ENCODE data around the gene ADAMTSL1. TPM values are rescaled to one million over a fixed set of nuclear protein-coding genes. Genes with fewer than 3 reads are reported as not detected.
A peak's percentile ranks its signal among the peaks of the same experiment; 100 is the strongest.

Gene ADAMTSL1
- total and polyA plus RNA-seq, 2 donors, result 3.2 to 42.3 TPM

DNA sequence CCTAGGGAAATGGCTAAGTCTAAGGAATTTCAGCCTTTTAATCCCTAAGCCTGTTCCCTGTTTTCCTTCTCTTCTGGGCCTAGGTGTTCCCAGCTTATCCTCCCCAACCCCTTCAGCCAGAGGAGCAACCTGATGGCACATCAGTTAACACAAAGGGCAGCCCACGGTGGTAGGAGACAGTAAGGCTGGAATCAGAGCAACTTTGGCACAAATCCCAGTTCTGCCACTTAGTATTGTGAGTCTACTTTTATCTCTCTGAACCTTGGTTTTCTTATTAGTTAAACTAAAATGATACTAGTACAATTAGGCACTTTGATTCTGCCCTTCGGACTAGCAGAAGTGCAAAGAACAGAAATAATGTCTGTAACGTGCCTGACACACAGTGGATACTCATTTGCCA, 312.2 kb downstream of the ADAMTSL1 start:
- no peak for DNase-seq (ENCODE audit: extremely low spot score)
- 53% methylated on average over 3 of the region's 3 CpGs for WGBS
- peak overlapping the region; percentile 45 for H3K27ac ChIP-seq (ENCODE audit: low read depth)
- H3K4me1 ChIP-seq (ENCODE audit: insufficient read depth), result no peaks in the 10 kb centered on the region
- no peak overlapping the region for H3K4me3 ChIP-seq (ENCODE audit: low read depth, low read length)
- H3K36me3 ChIP-seq (ENCODE audit: insufficient read depth), result no peaks in the 10 kb centered on the region

DNA sequence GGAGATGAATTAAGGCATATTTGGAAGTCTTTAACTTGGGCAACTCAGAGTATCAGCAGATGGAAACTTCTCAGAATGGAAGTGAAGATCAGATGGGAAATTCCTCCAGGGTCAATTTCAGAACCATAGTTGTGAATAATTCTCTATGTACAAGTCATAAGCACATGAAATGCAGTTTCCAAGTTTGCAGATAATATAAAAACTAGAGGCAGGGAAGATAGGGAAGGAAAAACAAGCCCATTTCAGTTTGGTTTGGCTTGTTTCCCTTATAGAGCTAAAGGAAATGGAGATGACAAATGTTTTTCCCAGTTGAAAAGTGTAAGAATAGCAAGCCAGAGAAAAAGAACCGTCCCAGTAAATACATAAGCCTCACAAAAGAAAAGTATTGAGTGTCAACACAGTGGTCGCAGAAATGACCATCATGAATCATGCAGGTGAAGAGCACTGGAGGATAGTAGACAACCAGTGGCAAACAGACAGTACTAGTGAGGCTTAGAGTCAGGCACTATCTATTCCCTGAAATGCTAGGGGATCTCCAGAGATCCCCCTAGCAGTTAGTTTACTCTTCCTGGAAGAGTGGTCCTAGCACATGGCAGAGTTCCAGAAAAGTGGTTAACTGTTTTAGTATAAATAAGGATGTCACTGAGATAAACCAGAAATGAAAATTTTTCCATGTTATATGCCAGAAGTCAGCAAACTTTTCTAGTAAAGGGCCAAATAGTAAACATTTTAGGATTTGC, 313.1 kb downstream of the ADAMTSL1 start:
- no peaks in the 10 kb centered on the region for H3K4me1 ChIP-seq (ENCODE audit: insufficient read depth)
- no peaks in the 10 kb centered on the region for H3K36me3 ChIP-seq (ENCODE audit: insufficient read depth)
- 15% methylated on average over 2 of the region's 2 CpGs for WGBS
- peak; percentile 52 for DNase-seq (ENCODE audit: extremely low spot score)
- H3K4me3 ChIP-seq (ENCODE audit: low read depth, low read length), result no peak overlapping the region
- no peak overlapping the region for H3K27ac ChIP-seq (ENCODE audit: low read depth)

GRCh38 chr9:18788256-18788655, 314.3 kb downstream of the ADAMTSL1 start:
- Histone ChIP-seq H3K4me1 (ENCODE audit: insufficient read depth) (no peaks in the 10 kb centered on the region), H3K27ac (ENCODE audit: low read depth) (no peak overlapping the region), H3K4me3 (ENCODE audit: low read depth, low read length) (no peak overlapping the region), H3K36me3 (ENCODE audit: insufficient read depth) (no peaks in the 10 kb centered on the region)
- WGBS, result 79% methylated on average over 10 of the region's 10 CpGs
- DNase-seq (ENCODE audit: extremely low spot score), result no peak

DNA sequence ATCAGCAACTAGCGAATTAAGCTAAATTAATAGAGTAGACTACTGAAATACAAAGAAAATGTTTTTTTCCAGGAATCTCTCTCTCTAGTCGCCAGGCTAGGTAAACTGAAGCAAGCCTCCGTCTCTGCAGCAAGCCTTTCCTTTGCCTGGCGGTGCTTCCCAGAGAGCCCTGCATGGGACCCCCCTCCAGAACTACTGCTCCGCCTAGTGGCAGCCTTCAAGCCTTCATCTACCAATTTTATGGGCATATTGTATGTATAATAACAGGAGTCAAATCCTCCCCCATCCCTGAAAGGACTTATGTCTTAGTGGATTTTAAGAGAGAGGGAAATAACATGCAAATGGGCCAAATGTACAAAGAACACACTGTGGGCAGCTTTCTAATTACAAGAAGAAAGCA, 317.1 kb downstream of the ADAMTSL1 start:
- Histone ChIP-seq H3K4me1 (ENCODE audit: insufficient read depth) (no peaks in the 10 kb centered on the region), H3K4me3 (ENCODE audit: low read depth, low read length) (no peak overlapping the region), H3K27ac (ENCODE audit: low read depth) (no peak overlapping the region), H3K36me3 (ENCODE audit: insufficient read depth) (no peaks in the 10 kb centered on the region)
- WGBS, result 91% methylated on average over 5 of the region's 5 CpGs
- no peak for DNase-seq (ENCODE audit: extremely low spot score)

GRCh38 chr9:18793122-18793521, 319.2 kb downstream of the ADAMTSL1 start:
- no peak for DNase-seq (ENCODE audit: extremely low spot score)
- H3K36me3 ChIP-seq (ENCODE audit: insufficient read depth), result no peaks in the 10 kb centered on the region
- H3K27ac ChIP-seq (ENCODE audit: low read depth), result no peak overlapping the region
- 68% methylated on average over 2 of the region's 2 CpGs for WGBS
- no peaks in the 10 kb centered on the region for H3K4me1 ChIP-seq (ENCODE audit: insufficient read depth)
- H3K4me3 ChIP-seq (ENCODE audit: low read depth, low read length), result no peak overlapping the region

DNA sequence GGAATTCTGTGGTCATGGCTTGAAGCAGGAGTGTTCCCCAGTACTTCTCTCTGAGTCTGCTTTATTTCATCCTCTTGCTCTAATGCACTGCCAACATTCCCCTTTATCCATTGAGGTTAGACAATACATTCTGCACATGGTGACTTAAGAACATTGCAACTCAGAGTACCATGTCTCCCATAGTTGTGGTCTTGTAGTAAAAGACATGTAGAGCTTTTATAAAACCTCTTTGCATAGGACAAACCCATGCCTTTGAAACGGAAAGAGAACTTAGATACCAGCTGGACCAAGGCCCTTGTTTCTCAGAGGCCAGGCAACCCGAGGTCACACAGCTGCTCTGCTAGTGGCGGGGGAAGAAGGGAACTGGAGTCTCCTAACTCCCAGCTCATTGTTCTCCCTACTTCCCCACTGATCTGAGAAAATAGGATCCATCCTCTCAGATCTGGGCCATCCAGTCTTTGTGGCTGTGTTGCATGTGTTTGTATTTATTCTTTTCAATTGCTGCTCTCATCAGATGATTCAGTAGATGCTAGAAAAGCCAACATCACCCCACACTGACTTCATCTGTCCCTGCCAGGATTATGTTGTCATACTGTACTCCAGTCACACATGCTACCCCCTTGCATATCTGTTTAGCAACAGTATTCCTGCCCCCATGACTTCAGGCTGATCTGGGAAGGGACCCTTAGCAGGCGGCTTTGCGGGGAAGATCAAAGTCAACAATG, 322.2 kb downstream of the ADAMTSL1 start:
- Histone ChIP-seq H3K36me3 (ENCODE audit: insufficient read depth) (no peaks in the 10 kb centered on the region), H3K4me1 (ENCODE audit: insufficient read depth) (no peaks in the 10 kb centered on the region), H3K27ac (ENCODE audit: low read depth) (no peak overlapping the region), H3K4me3 (ENCODE audit: low read depth, low read length) (no peak overlapping the region)
- 84% methylated on average over 5 of the region's 5 CpGs for WGBS
- no peak for DNase-seq (ENCODE audit: extremely low spot score)

DNA sequence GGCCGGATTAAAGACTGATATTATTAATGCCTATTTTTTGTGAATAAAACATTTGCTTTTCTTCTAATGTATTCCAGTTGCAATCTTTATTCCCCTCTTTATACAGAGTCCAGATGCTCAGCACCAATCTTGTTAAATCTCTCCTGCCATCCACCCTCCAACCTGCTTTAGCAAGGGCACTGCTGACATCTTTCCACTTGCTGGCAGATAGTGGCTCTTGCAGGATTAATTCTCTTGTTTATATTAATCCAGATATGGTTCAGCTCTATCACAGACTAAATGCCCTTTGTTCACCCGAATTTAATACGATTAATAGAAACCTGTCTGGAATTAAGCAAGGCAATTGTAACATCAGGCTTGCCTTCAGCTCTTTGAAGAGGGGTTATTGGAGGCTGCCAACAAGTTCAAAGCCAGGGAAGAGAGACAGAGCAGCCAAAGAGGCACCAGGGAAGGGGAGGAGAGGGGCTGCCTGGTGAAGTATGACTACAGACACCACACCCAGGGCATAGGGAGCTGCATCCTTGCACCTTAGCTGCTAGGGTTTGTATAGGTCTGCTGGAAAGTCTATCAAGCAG, 322.8 kb downstream of the ADAMTSL1 start:
- DNase-seq (ENCODE audit: extremely low spot score), result no peak
- H3K36me3 ChIP-seq (ENCODE audit: insufficient read depth), result no peaks in the 10 kb centered on the region
- H3K4me1 ChIP-seq (ENCODE audit: insufficient read depth), result no peaks in the 10 kb centered on the region
- H3K27ac ChIP-seq (ENCODE audit: low read depth), result no peak overlapping the region
- H3K4me3 ChIP-seq (ENCODE audit: low read depth, low read length), result no peak overlapping the region
- 77% methylated on average over 3 of the region's 3 CpGs for WGBS

DNA sequence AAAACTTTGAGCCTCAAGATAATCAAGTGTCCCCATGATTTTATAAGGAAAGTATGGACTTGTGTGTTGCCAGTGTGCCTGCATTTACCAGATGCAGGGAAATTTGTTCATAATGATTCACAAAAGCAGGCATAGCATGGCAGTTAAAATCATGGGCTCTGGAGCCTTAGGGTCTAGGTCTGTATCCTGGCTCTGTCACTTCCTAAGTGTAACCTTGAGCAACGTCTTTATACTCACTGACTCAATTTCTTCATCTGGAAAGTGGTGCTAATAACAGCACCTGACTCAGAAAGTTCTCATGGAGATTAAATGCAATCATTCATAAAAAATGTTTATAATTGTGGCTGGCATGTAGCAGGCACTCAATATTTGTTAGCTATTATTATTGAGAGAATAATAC, 324.2 kb downstream of the ADAMTSL1 start:
- DNase-seq (ENCODE audit: extremely low spot score), result no peak
- H3K4me3 ChIP-seq (ENCODE audit: low read depth, low read length), result no peak overlapping the region
- no peaks in the 10 kb centered on the region for H3K4me1 ChIP-seq (ENCODE audit: insufficient read depth)
- WGBS, result 73% methylated on average over 1 of the region's 1 CpG
- H3K36me3 ChIP-seq (ENCODE audit: insufficient read depth), result no peaks in the 10 kb centered on the region
- H3K27ac ChIP-seq (ENCODE audit: low read depth), result no peak overlapping the region

GRCh38 chr9:18798508-18799290, 324.7 kb downstream of the ADAMTSL1 start:
- H3K27ac ChIP-seq (ENCODE audit: low read depth), result no peak overlapping the region
- H3K4me1 ChIP-seq (ENCODE audit: insufficient read depth), result no peaks in the 10 kb centered on the region
- no peaks in the 10 kb centered on the region for H3K36me3 ChIP-seq (ENCODE audit: insufficient read depth)
- H3K4me3 ChIP-seq (ENCODE audit: low read depth, low read length), result no peak overlapping the region
- DNase-seq (ENCODE audit: extremely low spot score), result no peak
- WGBS, result 89% methylated on average over 5 of the region's 5 CpGs

GRCh38 chr9:18799428-18799827, 325.5 kb downstream of the ADAMTSL1 start:
- WGBS, result 75% methylated on average over 2 of the region's 2 CpGs
- no peak for DNase-seq (ENCODE audit: extremely low spot score)
- Histone ChIP-seq H3K36me3 (ENCODE audit: insufficient read depth) (no peaks in the 10 kb centered on the region), H3K4me1 (ENCODE audit: insufficient read depth) (no peaks in the 10 kb centered on the region), H3K4me3 (ENCODE audit: low read depth, low read length) (no peak overlapping the region), H3K27ac (ENCODE audit: low read depth) (no peak overlapping the region)

GRCh38 chr9:18800579-18800978, 326.6 kb downstream of the ADAMTSL1 start:
- Histone ChIP-seq H3K4me1 (ENCODE audit: insufficient read depth) (no peaks in the 10 kb centered on the region), H3K27ac (ENCODE audit: low read depth) (no peak overlapping the region), H3K4me3 (ENCODE audit: low read depth, low read length) (no peak overlapping the region), H3K36me3 (ENCODE audit: insufficient read depth) (no peaks in the 10 kb centered on the region)
- no peak for DNase-seq (ENCODE audit: extremely low spot score)
- WGBS, result 95% methylated on average over 4 of the region's 4 CpGs

DNA sequence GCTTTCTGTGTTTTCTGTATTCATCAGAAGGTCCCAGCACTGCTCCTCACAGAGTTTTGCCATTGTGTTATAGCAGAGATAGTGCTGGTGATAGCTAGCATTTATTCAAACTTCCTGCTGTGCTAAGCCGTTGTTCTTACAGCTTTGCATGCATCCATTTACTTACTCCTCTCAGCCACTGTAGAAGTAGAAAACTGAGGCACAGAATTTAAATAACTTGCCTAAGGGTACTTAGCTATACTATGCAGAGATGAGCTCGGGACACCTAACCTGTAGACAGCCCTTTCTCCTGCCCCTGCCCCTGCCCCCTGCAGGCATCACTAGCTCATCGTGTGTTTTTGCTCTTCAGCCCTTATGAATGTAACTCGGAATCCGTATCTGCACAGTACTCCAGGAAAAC, 331.4 kb downstream of the ADAMTSL1 start:
- Histone ChIP-seq H3K27ac (ENCODE audit: low read depth) (no peak overlapping the region), H3K4me3 (ENCODE audit: low read depth, low read length) (no peak overlapping the region), H3K4me1 (ENCODE audit: insufficient read depth) (no peaks in the 10 kb centered on the region), H3K36me3 (ENCODE audit: insufficient read depth) (no peaks in the 10 kb centered on the region)
- WGBS, result 91% methylated on average over 5 of the region's 5 CpGs
- no peak for DNase-seq (ENCODE audit: extremely low spot score)

DNA sequence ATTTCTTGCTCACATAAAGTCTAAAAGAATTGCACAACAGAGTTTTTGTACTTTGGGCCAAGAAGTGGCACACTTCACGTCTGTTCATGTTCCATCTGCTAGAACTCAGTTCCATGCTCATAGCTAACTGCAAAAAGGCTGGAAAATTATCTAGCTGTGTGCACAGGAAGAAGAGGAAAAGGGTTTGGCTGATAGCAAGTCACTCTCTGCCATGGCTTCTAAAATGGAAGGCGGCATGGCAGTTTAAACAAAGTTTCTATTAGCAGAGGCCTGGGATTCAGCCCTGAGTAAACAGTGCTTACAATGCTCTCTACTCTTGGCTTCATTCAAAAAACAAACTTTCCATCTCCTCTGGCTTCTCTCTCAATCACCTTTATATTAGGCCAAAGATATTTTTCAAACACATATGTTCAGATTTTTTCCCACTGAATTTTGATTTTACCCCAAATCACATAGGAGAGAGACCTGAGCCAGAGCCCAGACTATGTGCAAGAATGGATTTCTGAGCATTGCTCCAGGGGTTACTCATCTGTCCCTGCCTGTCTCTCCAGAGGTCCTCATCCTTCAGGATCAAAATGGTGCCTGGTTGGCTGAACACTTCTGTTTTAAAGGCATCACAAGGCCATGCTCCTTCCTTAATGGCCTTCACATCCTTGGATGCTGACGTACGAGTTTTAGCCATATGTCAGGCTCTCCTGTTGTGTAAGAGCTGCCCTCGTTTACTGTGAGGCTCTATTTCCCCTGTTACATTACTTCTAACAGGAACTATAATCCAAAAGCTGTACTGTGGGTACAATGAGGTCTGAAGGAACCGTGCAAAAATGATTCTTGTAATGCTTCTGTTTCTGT, 332.5 kb downstream of the ADAMTSL1 start:
- no peak overlapping the region for H3K4me3 ChIP-seq (ENCODE audit: low read depth, low read length)
- 69% methylated on average over 6 of the region's 6 CpGs for WGBS
- no peaks in the 10 kb centered on the region for H3K36me3 ChIP-seq (ENCODE audit: insufficient read depth)
- DNase-seq (ENCODE audit: extremely low spot score), result no peak
- H3K27ac ChIP-seq (ENCODE audit: low read depth), result no peak overlapping the region
- H3K4me1 ChIP-seq (ENCODE audit: insufficient read depth), result no peaks in the 10 kb centered on the region

All from urinary bladder (tissue), 4 donors.